SK-N-SH (cell line): ENCODE measurements around the gene SMG1. TPM values are rescaled to one million over a fixed set of nuclear protein-coding genes. Genes with fewer than 3 reads are reported as not detected.
"Not testable (repeated sequence)": the region's sequence is repeated elsewhere in the genome, so short reads cannot be mapped to it uniquely, and the experiment has no call there.

Experiments used
- CTCF ChIA-PET: fragments of 300-600, 350-600 bp; formaldehyde crosslinking; extraction: SDS; loops from one replicate; lab custom pipeline; 2021; lab: Yijun Ruan, JAX
- POLR2A ChIA-PET: fragments of 350-600 bp; sonication (Branson Sonifier 250); formaldehyde crosslinking; extraction: SDS; loops from one replicate; lab custom pipeline; 2020; ENCODE audit warnings: antibody characterized with exemption, inconsistent platforms; lab: Yijun Ruan, JAX
- DNase-seq: peaks from one replicate; pipeline ENCODE4 v3.0.0; 2012
- H2AFZ ChIP-seq: fragments of 200-600 bp; sonication (generic); 2 replicates; pipeline ENCODE4 v1.8.1; 2016; ENCODE audit warnings: antibody characterized with exemption, mild to moderate bottlenecking, low read depth
- H3F3A ChIP-seq: fragments of 200-600 bp; sonication (generic); replicated peaks from 2 replicates; pipeline ENCODE3; 2016; ENCODE audit warnings: antibody characterized with exemption, mild to moderate bottlenecking; ENCODE audit not compliant: insufficient read depth
- H3K27ac ChIP-seq, 2 experiments: fragments of 200-500 bp in 1 of 2; fragments of 200-600 bp in 1 of 2; sonication (Bioruptor generic) in 1 of 2; sonication (generic), shearing (Covaris generic) in 1 of 2; 2 replicates each; pipeline versions ENCODE4 v1.5.1 to v1.6.1; 2014 to 2016; ENCODE audit warnings: low read depth in 2 of 2, inconsistent platforms in 1 of 2, low read length in 1 of 2, mild to moderate bottlenecking in 1 of 2, mixed read lengths in 1 of 2
- H3K27me3 ChIP-seq: fragments of 200-600 bp; sonication (generic), shearing (Covaris generic); 2 replicates; pipeline ENCODE4 v1.6.1; 2016; ENCODE audit warnings: mixed run types; ENCODE audit not compliant: insufficient read depth
- H3K36me3 ChIP-seq, 2 experiments: fragments of 200-500 bp in 1 of 2; fragments of 200-600 bp in 1 of 2; sonication (Bioruptor generic) in 1 of 2; sonication (generic) in 1 of 2; replicated peaks in 1 of 2; 2 replicates each; pipeline versions ENCODE3 to v1.5.1; 2014 to 2016; ENCODE audit warnings: low read length in 1 of 2, mild to moderate bottlenecking in 1 of 2; ENCODE audit not compliant: insufficient read depth in 2 of 2, control insufficient read depth in 1 of 2
- H3K4me1 ChIP-seq, 2 experiments: fragments of 200-500 bp in 1 of 2; fragments of 200-600 bp in 1 of 2; sonication (Bioruptor generic) in 1 of 2; sonication (generic), shearing (Covaris generic) in 1 of 2; 2 replicates each; pipeline versions ENCODE4 v1.5.1 to v1.6.1; 2014 to 2016; ENCODE audit warnings: low read depth in 1 of 2, low read length in 1 of 2, mixed run types in 1 of 2; ENCODE audit not compliant: insufficient read depth in 2 of 2, control insufficient read depth in 1 of 2
- H3K4me2 ChIP-seq: fragments of 200-600 bp; sonication (generic), shearing (Covaris generic); 2 replicates; pipeline ENCODE4 v1.6.1; 2017; ENCODE audit warnings: mixed run types
- H3K4me3 ChIP-seq, 2 experiments: fragments of 200-500 bp in 1 of 2; fragments of 200-600 bp in 1 of 2; sonication (Bioruptor generic) in 1 of 2; sonication (generic), shearing (Covaris generic) in 1 of 2; 2 replicates each; pipeline versions ENCODE4 v1.5.1 to v1.8.1; 2014 to 2016; ENCODE audit warnings: low read depth in 2 of 2, inconsistent platforms in 1 of 2, low read length in 1 of 2, mild to moderate bottlenecking in 1 of 2, mixed read lengths in 1 of 2, moderate library complexity in 1 of 2
- H3K79me2 ChIP-seq: fragments of 200-600 bp; sonication (generic); 2 replicates; pipeline ENCODE4 v1.8.1; 2017; ENCODE audit warnings: mild to moderate bottlenecking; ENCODE audit not compliant: insufficient read depth
- H3K9ac ChIP-seq: fragments of 200-600 bp; sonication (generic); 2 replicates; pipeline ENCODE4 v1.6.1; 2017; ENCODE audit warnings: mixed run types
- H3K9me2 ChIP-seq: fragments of 200-600 bp; sonication (generic); 2 replicates; pipeline ENCODE4 v1.6.1; 2017; ENCODE audit warnings: mixed run types
- H3K9me3 ChIP-seq: fragments of 200-600 bp; sonication (generic); 2 replicates; pipeline ENCODE4 v1.6.1; 2017; ENCODE audit warnings: mixed run types, mild to moderate bottlenecking, moderate library complexity
- H4K20me1 ChIP-seq: fragments of 200-600 bp; sonication (generic); 2 replicates; pipeline ENCODE4 v1.6.1; 2017; ENCODE audit warnings: mild to moderate bottlenecking, mixed run types; ENCODE audit not compliant: insufficient read depth
- FOSL2 ChIP-seq: IDR thresholded peaks from 2 replicates; pipeline ENCODE4 v1.4.0; 2012; ENCODE audit warnings: low read depth, mild to moderate bottlenecking, moderate library complexity, borderline replicate concordance
- FOXM1 ChIP-seq: IDR thresholded peaks from 2 replicates; pipeline ENCODE4 v1.4.0; 2012; ENCODE audit warnings: low read depth, mild to moderate bottlenecking
- GABPA ChIP-seq: IDR thresholded peaks from 2 replicates; pipeline ENCODE4 v1.4.0; 2012; ENCODE audit warnings: low read depth, mild to moderate bottlenecking
- JUND ChIP-seq: IDR thresholded peaks from 2 replicates; pipeline ENCODE4 v1.4.0; 2012
- NFIC ChIP-seq: IDR thresholded peaks from 2 replicates; pipeline ENCODE4 v1.4.0; 2012; ENCODE audit warnings: borderline replicate concordance
- TCF12 ChIP-seq: IDR thresholded peaks from 2 replicates; pipeline ENCODE4 v1.4.0; 2012
- WGBS: methylation state at CpG from one replicate; pipeline ENCODE4 v1.1.6; 2017; ENCODE audit warnings: low lambda C conversion rate; 5-methylcytosine and 5-hydroxymethylcytosine counted together
- polyA plus RNA-seq, 3 experiments: library from polyadenylated mRNA; depleted of rRNA; stranded (reverse); fragments of >200 nt; gene quantifications; 2 replicates each; pipeline ENCODE4 v1.2.3, GENCODE V29; 2012
- TF ChIP-seq, protein P1 (sequence below): IDR thresholded peaks from 2 replicates; pipeline ENCODE4 v1.6.1; 2012; ENCODE audit warnings: mild to moderate bottlenecking, low read depth, low read length, moderate library complexity
- TF ChIP-seq, protein P2 (sequence below): IDR thresholded peaks from 2 replicates; pipeline ENCODE4 v1.4.0; 2012; ENCODE audit warnings: low read depth, borderline replicate concordance
- TF ChIP-seq, protein P3 (sequence below): fragments of 200-600 bp; sonication (generic); IDR thresholded peaks from 2 replicates; pipeline ENCODE4 v1.6.1; 2017; ENCODE audit warnings: antibody characterized with exemption, mild to moderate bottlenecking, moderate library complexity

SMG1 gene
- polyA plus RNA-seq, 1 of the 3 experiments (the other 2 are of a cell fraction), result 11.2 TPM

DNA sequence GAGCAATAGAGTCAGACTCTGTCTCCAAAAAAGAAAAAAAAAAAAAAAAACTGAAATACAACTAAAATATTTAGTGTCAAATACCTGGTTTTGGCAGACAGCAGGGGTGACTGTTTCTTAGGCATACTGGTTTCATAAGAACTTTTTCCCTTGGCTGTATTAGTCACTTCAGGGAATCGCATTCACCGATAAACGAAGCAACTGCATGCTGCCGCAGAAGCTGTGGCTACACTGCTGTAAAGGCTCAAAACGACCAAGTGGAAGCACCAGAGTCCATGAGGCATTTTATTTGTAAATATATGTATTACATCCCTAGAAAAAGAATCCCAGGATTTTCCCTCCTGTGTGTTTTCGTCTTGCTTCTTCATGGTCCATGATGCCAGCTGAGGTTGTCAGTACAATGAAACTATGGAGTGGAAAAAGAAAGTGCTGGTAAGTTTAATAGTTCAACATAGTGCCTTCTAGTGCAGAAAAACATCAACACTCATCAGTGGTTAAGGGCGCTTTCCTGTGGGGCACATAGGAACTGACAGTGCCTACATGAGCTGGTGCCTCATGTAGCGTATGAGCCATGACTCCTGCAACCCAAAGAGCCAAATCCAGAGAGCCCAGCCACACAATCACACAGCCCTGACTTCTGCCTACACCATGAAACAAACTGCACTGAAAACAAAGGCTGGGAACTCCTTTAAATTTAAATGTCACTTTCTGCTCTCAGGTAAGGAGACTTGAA is 143.3 kb downstream of the SMG1 start (continued):
- TF ChIP-seq, protein P1, sequence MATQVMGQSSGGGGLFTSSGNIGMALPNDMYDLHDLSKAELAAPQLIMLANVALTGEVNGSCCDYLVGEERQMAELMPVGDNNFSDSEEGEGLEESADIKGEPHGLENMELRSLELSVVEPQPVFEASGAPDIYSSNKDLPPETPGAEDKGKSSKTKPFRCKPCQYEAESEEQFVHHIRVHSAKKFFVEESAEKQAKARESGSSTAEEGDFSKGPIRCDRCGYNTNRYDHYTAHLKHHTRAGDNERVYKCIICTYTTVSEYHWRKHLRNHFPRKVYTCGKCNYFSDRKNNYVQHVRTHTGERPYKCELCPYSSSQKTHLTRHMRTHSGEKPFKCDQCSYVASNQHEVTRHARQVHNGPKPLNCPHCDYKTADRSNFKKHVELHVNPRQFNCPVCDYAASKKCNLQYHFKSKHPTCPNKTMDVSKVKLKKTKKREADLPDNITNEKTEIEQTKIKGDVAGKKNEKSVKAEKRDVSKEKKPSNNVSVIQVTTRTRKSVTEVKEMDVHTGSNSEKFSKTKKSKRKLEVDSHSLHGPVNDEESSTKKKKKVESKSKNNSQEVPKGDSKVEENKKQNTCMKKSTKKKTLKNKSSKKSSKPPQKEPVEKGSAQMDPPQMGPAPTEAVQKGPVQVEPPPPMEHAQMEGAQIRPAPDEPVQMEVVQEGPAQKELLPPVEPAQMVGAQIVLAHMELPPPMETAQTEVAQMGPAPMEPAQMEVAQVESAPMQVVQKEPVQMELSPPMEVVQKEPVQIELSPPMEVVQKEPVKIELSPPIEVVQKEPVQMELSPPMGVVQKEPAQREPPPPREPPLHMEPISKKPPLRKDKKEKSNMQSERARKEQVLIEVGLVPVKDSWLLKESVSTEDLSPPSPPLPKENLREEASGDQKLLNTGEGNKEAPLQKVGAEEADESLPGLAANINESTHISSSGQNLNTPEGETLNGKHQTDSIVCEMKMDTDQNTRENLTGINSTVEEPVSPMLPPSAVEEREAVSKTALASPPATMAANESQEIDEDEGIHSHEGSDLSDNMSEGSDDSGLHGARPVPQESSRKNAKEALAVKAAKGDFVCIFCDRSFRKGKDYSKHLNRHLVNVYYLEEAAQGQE, result no peak
- no peak for TF ChIP-seq FOSL2
- no peak for TF ChIP-seq JUND
- TF ChIP-seq, protein P2, sequence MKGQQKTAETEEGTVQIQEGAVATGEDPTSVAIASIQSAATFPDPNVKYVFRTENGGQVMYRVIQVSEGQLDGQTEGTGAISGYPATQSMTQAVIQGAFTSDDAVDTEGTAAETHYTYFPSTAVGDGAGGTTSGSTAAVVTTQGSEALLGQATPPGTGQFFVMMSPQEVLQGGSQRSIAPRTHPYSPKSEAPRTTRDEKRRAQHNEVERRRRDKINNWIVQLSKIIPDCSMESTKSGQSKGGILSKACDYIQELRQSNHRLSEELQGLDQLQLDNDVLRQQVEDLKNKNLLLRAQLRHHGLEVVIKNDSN, result no peak
- TF ChIP-seq GABPA, result no peak
- TF ChIP-seq TCF12, result no peak
- no peak for TF ChIP-seq NFIC
- TF ChIP-seq, protein P3, sequence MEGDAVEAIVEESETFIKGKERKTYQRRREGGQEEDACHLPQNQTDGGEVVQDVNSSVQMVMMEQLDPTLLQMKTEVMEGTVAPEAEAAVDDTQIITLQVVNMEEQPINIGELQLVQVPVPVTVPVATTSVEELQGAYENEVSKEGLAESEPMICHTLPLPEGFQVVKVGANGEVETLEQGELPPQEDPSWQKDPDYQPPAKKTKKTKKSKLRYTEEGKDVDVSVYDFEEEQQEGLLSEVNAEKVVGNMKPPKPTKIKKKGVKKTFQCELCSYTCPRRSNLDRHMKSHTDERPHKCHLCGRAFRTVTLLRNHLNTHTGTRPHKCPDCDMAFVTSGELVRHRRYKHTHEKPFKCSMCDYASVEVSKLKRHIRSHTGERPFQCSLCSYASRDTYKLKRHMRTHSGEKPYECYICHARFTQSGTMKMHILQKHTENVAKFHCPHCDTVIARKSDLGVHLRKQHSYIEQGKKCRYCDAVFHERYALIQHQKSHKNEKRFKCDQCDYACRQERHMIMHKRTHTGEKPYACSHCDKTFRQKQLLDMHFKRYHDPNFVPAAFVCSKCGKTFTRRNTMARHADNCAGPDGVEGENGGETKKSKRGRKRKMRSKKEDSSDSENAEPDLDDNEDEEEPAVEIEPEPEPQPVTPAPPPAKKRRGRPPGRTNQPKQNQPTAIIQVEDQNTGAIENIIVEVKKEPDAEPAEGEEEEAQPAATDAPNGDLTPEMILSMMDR, result no peak
- TF ChIP-seq FOXM1, result no peak
- TF ChIP-seq, all 33 proteins: peak for 0

DNA sequence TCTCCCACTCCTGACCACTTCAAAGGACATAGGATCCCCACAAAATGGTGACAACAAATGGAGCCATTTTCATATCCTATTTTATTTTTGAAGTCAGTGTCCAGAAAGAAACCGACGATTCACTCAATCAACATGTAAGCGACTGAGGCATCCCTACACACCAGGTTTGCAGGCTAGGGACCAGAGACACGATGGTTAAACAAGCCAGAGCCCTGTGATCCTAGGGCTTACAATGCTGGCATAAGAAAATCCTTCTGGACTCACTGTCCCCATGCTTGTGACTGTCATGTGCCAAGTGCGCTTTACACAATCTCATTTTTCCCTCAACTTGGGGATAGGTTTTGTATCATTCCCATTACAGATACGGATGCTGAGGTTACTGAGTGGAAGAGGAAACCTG is 145.0 kb downstream of the SMG1 start:
- Histone ChIP-seq H3F3A (peaks cover 27% of the 10 kb centered on the region), H3K36me3 (peaks cover 36 to 39% of the 10 kb centered on the region in 2 experiments), H4K20me1 (peaks cover 45% of the 10 kb centered on the region), H3K79me2 (peaks cover 41% of the 10 kb centered on the region)
- H3K9me2 ChIP-seq, H3K9ac ChIP-seq, DNase-seq, H3K4me3 ChIP-seq, H3K4me2 ChIP-seq, H3K4me1 ChIP-seq, CTCF ChIA-PET, H2AFZ ChIP-seq, H3K27ac ChIP-seq, H3K9me3 ChIP-seq, POLR2A ChIA-PET, H3K27me3 ChIP-seq: not testable (repeated sequence)
- 84% methylated on average over 4 of the region's 6 CpGs for WGBS

DNA sequence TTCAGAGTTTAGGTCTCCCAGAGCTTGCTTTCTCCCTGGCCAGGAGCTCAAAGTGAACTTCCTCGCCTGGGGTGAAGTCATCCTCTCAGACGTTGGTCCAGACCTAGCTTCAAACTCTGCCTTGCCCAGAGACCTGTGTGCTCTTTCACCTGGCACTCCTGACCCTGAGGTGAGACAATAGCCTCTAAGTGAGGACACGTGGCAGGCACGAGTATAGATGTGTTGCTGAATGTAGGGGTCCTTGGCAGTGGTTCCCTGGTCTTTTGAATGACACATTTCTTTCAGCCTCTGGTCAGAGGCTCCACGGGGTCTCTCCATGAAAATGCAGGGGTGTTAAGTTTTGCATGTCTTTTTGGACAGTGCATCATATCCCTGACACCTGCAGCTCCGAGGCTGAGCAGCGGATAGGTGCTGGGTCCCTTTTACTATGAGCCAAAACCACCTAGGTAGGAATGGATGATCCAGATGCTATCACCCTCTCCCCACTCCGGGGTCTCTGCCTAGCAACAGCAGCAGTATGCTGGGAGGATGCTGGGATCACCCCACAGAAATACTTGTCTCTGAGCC is 145.7 kb downstream of the SMG1 start:
- H3K27me3 ChIP-seq, CTCF ChIA-PET, H3K9me2 ChIP-seq, H3K9ac ChIP-seq, H3K9me3 ChIP-seq, H3K27ac ChIP-seq, H2AFZ ChIP-seq, DNase-seq, POLR2A ChIA-PET, H3K4me3 ChIP-seq, H3K4me1 ChIP-seq, H3K4me2 ChIP-seq: not testable (repeated sequence)
- 69% methylated on average over 5 of the region's 8 CpGs for WGBS
- H3F3A ChIP-seq, result peaks cover 24% of the 10 kb centered on the region
- H4K20me1 ChIP-seq, result peaks cover 38% of the 10 kb centered on the region
- peaks cover 31 to 32% of the 10 kb centered on the region in 2 experiments for H3K36me3 ChIP-seq
- peaks cover 34% of the 10 kb centered on the region for H3K79me2 ChIP-seq

DNA sequence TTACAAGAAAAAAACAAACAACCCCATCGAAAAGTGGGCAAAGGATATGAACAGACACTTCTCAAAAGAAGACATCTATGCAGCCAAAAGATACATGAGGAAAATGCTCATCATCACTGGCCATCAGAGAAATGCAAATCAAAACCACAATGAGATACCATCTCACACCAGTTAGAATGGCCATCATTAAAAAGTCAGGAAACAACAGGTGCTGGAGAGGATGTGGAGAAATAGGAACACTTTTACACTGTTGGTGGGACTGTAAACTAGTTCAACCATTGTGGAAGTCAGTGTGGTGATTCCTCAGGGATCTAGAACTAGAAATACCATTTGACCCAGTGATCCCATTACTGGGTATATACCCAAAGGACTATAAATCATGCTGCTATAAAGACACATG is 148.5 kb downstream of the SMG1 start:
- H3K4me1 ChIP-seq, H3K9me2 ChIP-seq, H2AFZ ChIP-seq, H3K4me3 ChIP-seq, H3K9ac ChIP-seq, H3K36me3 ChIP-seq, H3K27ac ChIP-seq, H3K27me3 ChIP-seq, H3K9me3 ChIP-seq, DNase-seq, H3F3A ChIP-seq, CTCF ChIA-PET, POLR2A ChIA-PET, H3K4me2 ChIP-seq, H4K20me1 ChIP-seq, H3K79me2 ChIP-seq: not testable (repeated sequence)
- 100% methylated on average over 1 of the region's 1 CpG for WGBS
